Hematopoietic multipotent progenitor cell (in vitro differentiated cells): ENCODE data around the gene ZNF33B. TPM values are rescaled to one million over a fixed set of nuclear protein-coding genes. Genes with fewer than 3 reads are reported as not detected.
A peak's percentile ranks its signal among the peaks of the same experiment; 100 is the strongest.
"Not testable (repeated sequence)": the region's sequence is repeated elsewhere in the genome, so short reads cannot be mapped to it uniquely, and the experiment has no call there.

Experiments used
- DNase-seq, 3 donors: peaks; one replicate each; pipeline ENCODE4 v3.0.0-alpha.2; 2011 to 2015; ENCODE audit warnings: low read depth in 2 of 3, low spot score in 2 of 3
- total RNA-seq: library from RNA; depleted of rRNA; stranded (reverse); fragments of >200 nt; gene quantifications from one replicate; pipeline ENCODE4 v1.2.3, GENCODE V29; 2012

ZNF33B gene
- total RNA-seq, 1 donor = 20.7 TPM

GRCh38 chr10:42618424-42618823 lies 19.9 kb downstream of the ZNF33B start:
- DNase-seq = no peak

- no peak for DNase-seq
These were observed 23.0 kb downstream of the ZNF33B start for GRCh38 chr10:42615419-42615818.

GRCh38 chr10:42609872-42610271 lies 28.5 kb downstream of the ZNF33B start:
- no peak for DNase-seq

GRCh38 chr10:42598249-42598873 lies 40.0 kb downstream of the ZNF33B start:
- DNase-seq = no peak

DNA sequence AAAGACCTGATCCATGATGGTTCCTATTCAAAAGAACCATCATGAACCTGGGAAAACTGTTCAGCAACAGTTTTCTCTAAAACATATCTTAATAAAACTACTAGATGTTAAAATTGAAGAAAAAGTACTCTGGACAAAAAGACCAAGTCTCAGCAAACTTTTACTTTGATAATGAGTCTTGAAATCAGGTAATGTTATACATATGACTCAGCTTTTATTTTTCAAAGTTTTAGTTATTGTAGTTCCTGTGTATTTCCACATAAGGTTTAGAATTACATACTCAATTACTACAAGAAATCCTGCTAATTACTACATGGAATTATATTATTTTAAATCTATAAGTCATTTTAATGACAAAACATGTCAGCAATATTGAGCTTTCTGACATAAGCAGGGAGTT lies 42.2 kb downstream of the ZNF33B start:
- no peak for DNase-seq

DNA sequence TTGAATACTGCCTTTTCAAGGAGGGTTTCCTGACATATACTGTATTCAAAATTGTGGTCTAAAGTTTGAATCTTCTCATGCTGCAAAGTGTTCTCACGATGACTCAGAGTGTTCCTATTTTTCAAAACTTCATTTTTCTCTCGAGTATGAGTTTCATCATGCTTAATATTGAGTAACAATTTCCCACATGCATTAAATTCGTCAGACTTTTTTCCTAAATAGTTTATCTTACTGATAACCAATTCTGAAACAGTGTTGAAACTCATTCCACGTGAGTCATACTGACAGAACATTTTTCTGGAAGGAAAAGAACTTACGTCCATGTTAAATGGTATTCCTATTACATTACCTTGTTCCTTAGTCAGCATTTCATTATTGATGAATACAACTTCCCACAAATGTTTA lies 44.1 kb downstream of the ZNF33B start:
- no peak for DNase-seq

- peak in 1 of 3 donors; percentile 13 for DNase-seq
These were observed 45.1 kb downstream of the ZNF33B start for GRCh38 chr10:42593284-42593683.

- DNase-seq = no peak
These were observed 54.5 kb downstream of the ZNF33B start for GRCh38 chr10:42583828-42584227.

GRCh38 chr10:42578019-42578418 lies 60.4 kb downstream of the ZNF33B start:
- no peak for DNase-seq

GRCh38 chr10:42576338-42576737 lies 62.0 kb downstream of the ZNF33B start:
- DNase-seq = no peak

DNA sequence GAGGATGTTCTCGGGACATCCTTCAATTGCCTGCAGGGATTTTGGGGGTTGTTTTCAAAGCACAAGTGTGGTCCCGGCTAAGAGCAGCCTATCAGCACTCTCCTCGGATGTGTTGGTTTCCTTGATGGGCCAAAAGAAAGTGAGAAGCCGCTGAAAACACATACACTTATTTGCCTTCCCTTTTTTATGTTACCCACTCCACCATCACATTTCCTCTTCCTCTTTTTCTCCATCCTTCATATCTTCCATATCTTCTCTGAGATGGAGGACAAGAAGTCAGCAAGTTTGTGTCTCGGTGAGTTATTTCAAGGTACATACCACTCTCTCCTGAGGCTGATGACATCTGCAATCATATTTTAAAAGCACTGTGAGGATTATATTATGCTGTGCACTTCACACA lies 64.0 kb downstream of the ZNF33B start:
- DNase-seq = peak in 1 of 3 donors; percentile 31

GRCh38 chr10:42556931-42557330 lies 81.4 kb downstream of the ZNF33B start:
- no peak for DNase-seq

- not testable (repeated sequence) for DNase-seq
These were observed 84.8 kb downstream of the ZNF33B start for GRCh38 chr10:42553576-42553975.

GRCh38 chr10:42553064-42553407 lies 85.3 kb downstream of the ZNF33B start:
- DNase-seq = no peak

DNA sequence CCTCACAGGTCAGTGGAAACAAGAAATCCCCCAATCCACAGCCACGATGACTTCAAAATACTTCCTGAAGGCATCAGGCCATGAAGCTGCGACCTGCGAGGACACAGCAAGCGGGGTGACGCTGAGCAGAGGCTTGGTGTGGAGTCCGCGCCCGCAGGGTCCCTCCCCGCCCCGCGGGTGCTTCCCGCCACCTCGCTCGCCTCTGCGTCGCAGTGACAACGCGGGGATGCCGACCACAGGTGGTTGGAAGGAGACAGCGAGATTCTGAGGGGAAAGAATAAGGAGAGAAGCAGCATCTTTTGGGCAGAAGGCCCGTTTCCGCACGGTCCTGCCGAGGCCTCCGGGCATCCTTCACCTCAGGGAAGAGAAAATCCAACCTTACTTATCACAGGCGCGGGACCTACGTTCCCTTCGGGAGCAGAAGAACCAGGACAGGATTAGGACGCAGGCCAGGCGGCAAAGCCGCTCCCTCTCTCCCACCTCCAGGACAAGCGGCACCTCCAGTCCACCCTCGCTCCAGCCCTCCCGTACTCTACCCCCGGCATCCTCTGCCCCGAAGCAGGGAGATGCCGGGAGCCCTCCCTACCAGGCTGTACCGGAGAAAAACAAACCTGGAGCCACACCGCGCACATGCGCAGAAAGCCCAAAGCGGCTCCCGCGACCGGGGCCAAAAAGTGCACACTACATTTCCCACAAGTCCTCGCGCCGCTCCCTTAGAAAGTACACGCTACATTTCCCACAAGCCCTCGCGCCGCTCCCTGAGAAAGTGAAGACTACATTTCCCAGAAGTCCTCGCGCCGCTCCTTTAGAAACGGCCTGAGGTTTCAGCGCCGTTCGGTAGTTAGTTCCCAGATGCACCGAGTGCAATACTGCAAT lies 85.9 kb downstream of the ZNF33B start:
- peak; percentile 90 to 99 (median 96) for DNase-seq

GRCh38 chr10:42551582-42552187 lies 86.7 kb downstream of the ZNF33B start:
- no peak for DNase-seq

DNA sequence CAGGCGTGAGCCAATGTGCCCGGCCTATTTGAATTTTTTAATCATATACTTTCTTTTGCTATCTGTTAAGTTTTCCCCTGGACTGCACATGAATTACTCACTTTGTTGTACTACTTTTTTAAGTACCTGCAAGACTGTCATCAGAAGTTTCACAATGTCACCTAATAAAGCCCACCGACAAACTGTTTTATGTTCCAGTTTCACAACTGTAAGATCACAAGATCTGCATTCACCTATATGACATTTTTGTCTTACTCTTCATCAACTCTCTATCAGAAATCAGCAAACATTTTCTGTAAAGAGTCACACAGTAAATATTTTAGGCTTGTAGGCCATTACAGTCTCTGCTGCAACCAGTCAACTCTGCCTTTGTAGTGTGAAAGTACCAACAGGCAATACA lies 88.5 kb downstream of the ZNF33B start:
- no peak for DNase-seq

- DNase-seq = no peak
These were observed 90.1 kb downstream of the ZNF33B start for GRCh38 chr10:42548254-42548653.

DNA sequence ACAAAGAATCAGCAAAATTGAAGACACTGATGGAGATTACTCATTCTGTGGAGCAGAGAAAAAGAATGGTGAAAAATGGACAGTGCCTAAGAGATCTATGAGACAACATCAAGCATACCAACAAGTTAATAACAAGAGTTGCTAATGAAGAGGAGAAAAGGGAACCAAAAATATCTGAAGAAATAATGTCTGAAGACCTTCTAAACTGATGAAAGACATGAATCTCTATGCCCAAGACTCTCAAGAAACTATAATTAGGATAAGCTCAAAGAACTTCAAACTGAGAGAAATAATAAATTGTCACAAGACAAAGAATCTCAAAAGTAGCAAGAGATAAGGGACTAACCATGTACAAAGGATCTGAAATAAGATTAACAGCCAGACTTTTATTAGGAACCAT lies 93.4 kb downstream of the ZNF33B start:
- peak in 1 of 3 donors; percentile 16 for DNase-seq

- no peak for DNase-seq
These were observed 94.5 kb downstream of the ZNF33B start for GRCh38 chr10:42543840-42544372.
